CD4-positive, alpha-beta T cell (primary cell): ENCODE results near the gene MARCHF3. TPM values are rescaled to one million over a fixed set of nuclear protein-coding genes. Genes with fewer than 3 reads are reported as not detected.
"Not testable (repeated sequence)": the region's sequence is repeated elsewhere in the genome, so short reads cannot be mapped to it uniquely, and the experiment has no call there.

ENCODE experiments used
- ATAC-seq: fragments of 200-7000 bp; cut with Tn5 transposase; one replicate; pipeline ENCODE4 v1.10.0; 2022; ENCODE audit warnings: mild to moderate bottlenecking; ENCODE audit not compliant: poor library complexity
- CTCF ChIA-PET: fragments of 350-600 bp; sonication (Branson Sonifier 250); formaldehyde crosslinking; loops from one replicate; lab custom pipeline; 2021; ENCODE audit warnings: antibody characterized with exemption, inconsistent platforms; lab: Charles Lee
- POLR2A ChIA-PET: fragments of 350-600 bp; sonication (Branson Sonifier 250); formaldehyde crosslinking; loops from one replicate; lab custom pipeline; 2021; ENCODE audit warnings: antibody characterized with exemption, inconsistent platforms; lab: Charles Lee
- DNase-seq, 14 experiments: peaks; one replicate each; pipeline ENCODE4 v3.0.0-alpha.2; 2013 to 2020; ENCODE audit warnings: mixed read lengths in 2 of 14
- H3K27ac ChIP-seq, 2 donors: one replicate each; pipeline versions ENCODE4 v1.5.1 to v1.7.0; 2013; ENCODE audit warnings: low read length in 2 of 2, low read depth in 1 of 2, mild to moderate bottlenecking in 1 of 2
- H3K27me3 ChIP-seq, 2 experiments: 1 replicate in 1 of 2; 2 replicates in 1 of 2; pipeline versions ENCODE4 v1.6.1 to v1.7.0; 2013; ENCODE audit warnings: low read length in 2 of 2, control low read depth in 1 of 2, mild to moderate bottlenecking in 1 of 2, moderate library complexity in 1 of 2; ENCODE audit not compliant: insufficient read depth in 2 of 2, control insufficient read depth in 1 of 2
- H3K36me3 ChIP-seq: one replicate; pipeline ENCODE4 v1.6.1; 2013; ENCODE audit warnings: low read length, control low read depth; ENCODE audit not compliant: insufficient read depth
- H3K4me1 ChIP-seq: one replicate; pipeline ENCODE4 v1.6.1; 2013; ENCODE audit warnings: low read length, control low read depth; ENCODE audit not compliant: insufficient read depth
- H3K4me3 ChIP-seq: one replicate; pipeline ENCODE4 v1.5.1; 2013; ENCODE audit warnings: mild to moderate bottlenecking, low read length, moderate library complexity
- H3K9me3 ChIP-seq, 2 experiments: 1 replicate in 1 of 2; 2 replicates in 1 of 2; pipeline versions ENCODE4 v1.6.1 to v1.7.0; 2013; ENCODE audit warnings: low read length in 2 of 2, mild to moderate bottlenecking in 2 of 2, control low read depth in 1 of 2, moderate library complexity in 1 of 2; ENCODE audit not compliant: control insufficient read depth in 1 of 2, insufficient read depth in 1 of 2
- H3K27ac Mint-ChIP-seq: one replicate; pipeline ENCODE4 v1.8.0; 2020; ENCODE audit warnings: mixed read lengths
- H3K27me3 Mint-ChIP-seq: one replicate; pipeline ENCODE4 v1.8.0; 2021; ENCODE audit warnings: mixed read lengths
- H3K36me3 Mint-ChIP-seq: one replicate; pipeline ENCODE4 v1.8.0; 2021; ENCODE audit warnings: low read depth, mixed read lengths
- H3K4me1 Mint-ChIP-seq: one replicate; pipeline ENCODE4 v1.8.0; 2021; ENCODE audit warnings: low read depth, mixed read lengths
- H3K4me3 Mint-ChIP-seq: one replicate; pipeline ENCODE4 v1.8.0; 2020; ENCODE audit warnings: mild to moderate bottlenecking, mixed read lengths
- H3K9me3 Mint-ChIP-seq: one replicate; pipeline ENCODE4 v1.8.0; 2020; ENCODE audit warnings: mixed read lengths
- CTCF ChIP-seq: fragments of 200-600 bp; IDR thresholded peaks from one replicate; pipeline ENCODE4 v1.8.0; 2022; ENCODE audit warnings: antibody characterized with exemption, mild to moderate bottlenecking
- intact Hi-C, 2 experiments: fragments of 100-400 bp; cut with DNase I in 1 of 2; cut with micrococcal nuclease in 1 of 2; formaldehyde crosslinking; loops; one replicate each; pipeline versions ENCODE4 v1.15.1 to v1.9.0; 2023 to 2025; cut with DNase I, micrococcal nuclease
- total RNA-seq, 174 experiments: library from RNA in 2 of 174; stranded (reverse) in 2 of 174; gene quantifications; one replicate each; pipeline ENCODE4 v1.2.3 and lab custom pipeline; 2021 to 2026

Gene MARCHF3
- total RNA-seq, 2 experiments from 2014 or later: 5.2 to 6.2 TPM

- intact Hi-C loops: no loop called here
- H3K27me3 ChIP-seq: no peaks in the 10 kb centered on the region
- peaks cover 56% of the 10 kb centered on the region for H3K36me3 Mint-ChIP-seq
Observed at GRCh38 chr5:126912616-126913200, 117.7 kb downstream of the MARCHF3 start.

GRCh38 chr5:126911986-126912385, 118.4 kb downstream of the MARCHF3 start:
- Mint-ChIP-seq H3K4me3 (no peak overlapping the region), H3K4me1 (peaks cover 1% of the 10 kb centered on the region), H3K36me3 (peaks cover 56% of the 10 kb centered on the region), H3K27me3 (no peaks in the 10 kb centered on the region), H3K27ac (no peak overlapping the region), H3K9me3 (peaks cover 8% of the 10 kb centered on the region)
- ChIA-PET POLR2A (no interaction called here), CTCF (no interaction called here)
- no peak for TF ChIP-seq CTCF
- DNase-seq (no peak), ATAC-seq (no peak)
- Histone ChIP-seq H3K27ac (no peak overlapping the region), H3K4me1 (no peaks in the 10 kb centered on the region), H3K4me3 (no peak overlapping the region), H3K9me3 (peaks cover 6 to 9% of the 10 kb centered on the region in 2 experiments), H3K36me3 (no peaks in the 10 kb centered on the region), H3K27me3 (no peaks in the 10 kb centered on the region)
- intact Hi-C loops: no loop called here

More at GRCh38 chr5:126912616-126913200, 117.7 kb downstream of the MARCHF3 start:
- peaks cover 9% of the 10 kb centered on the region for H3K4me1 Mint-ChIP-seq
- no peaks in the 10 kb centered on the region for H3K27me3 Mint-ChIP-seq
- peaks cover 8% of the 10 kb centered on the region for H3K9me3 Mint-ChIP-seq
- ChIA-PET CTCF (no interaction called here), POLR2A (no interaction called here)
- no peaks in the 10 kb centered on the region for H3K36me3 ChIP-seq
- no peak overlapping the region for H3K4me3 Mint-ChIP-seq
- peaks cover 6 to 9% of the 10 kb centered on the region in 2 experiments for H3K9me3 ChIP-seq
- TF ChIP-seq CTCF: no peak
- ATAC-seq (no peak), DNase-seq (no peak)
- no peak overlapping the region for H3K4me3 ChIP-seq
- no peaks in the 10 kb centered on the region for H3K4me1 ChIP-seq
- no peak overlapping the region for H3K27ac Mint-ChIP-seq
- no peak overlapping the region for H3K27ac ChIP-seq

- Mint-ChIP-seq H3K27me3 (no peaks in the 10 kb centered on the region), H3K9me3 (peaks cover 11% of the 10 kb centered on the region), H3K27ac (no peak overlapping the region), H3K4me1 (no peaks in the 10 kb centered on the region), H3K4me3 (no peak overlapping the region), H3K36me3 (peaks cover 45% of the 10 kb centered on the region)
- POLR2A ChIA-PET: no interaction called here
- H3K27me3 ChIP-seq: no peaks in the 10 kb centered on the region
- H3K9me3 ChIP-seq: peaks cover 6 to 9% of the 10 kb centered on the region in 2 experiments
- H3K4me3 ChIP-seq: no peak overlapping the region
- ATAC-seq: no peak
- CTCF ChIA-PET: no interaction called here
- no peak for DNase-seq
- intact Hi-C loops: no loop called here
- no peak overlapping the region for H3K27ac ChIP-seq
- TF ChIP-seq CTCF: no peak
- H3K4me1 ChIP-seq: no peaks in the 10 kb centered on the region
- no peaks in the 10 kb centered on the region for H3K36me3 ChIP-seq
Observed at GRCh38 chr5:126909856-126910255, 120.5 kb downstream of the MARCHF3 start.

GRCh38 chr5:126904407-126904806, 126.0 kb downstream of the MARCHF3 start:
- H3K4me1 Mint-ChIP-seq, H3K9me3 ChIP-seq, H3K4me3 ChIP-seq, H3K36me3 Mint-ChIP-seq, DNase-seq, H3K9me3 Mint-ChIP-seq, H3K27ac Mint-ChIP-seq, ATAC-seq, intact Hi-C loops, POLR2A ChIA-PET, H3K4me1 ChIP-seq, H3K27me3 ChIP-seq, CTCF ChIA-PET, H3K27me3 Mint-ChIP-seq, H3K4me3 Mint-ChIP-seq, H3K36me3 ChIP-seq, H3K27ac ChIP-seq: not testable (repeated sequence)
